PC-9 (cell line): ENCODE measurements around the gene TUBG1. TPM values are rescaled to one million over a fixed set of nuclear protein-coding genes. Genes with fewer than 3 reads are reported as not detected.

ENCODE experiments used
- BruUV-seq: library from RNA; stranded (reverse); fragments of 400-500 nt; replicated peaks from 2 replicates; lab custom pipeline; 2021; lab: Mats Ljungman, UMichigan
- CTCF ChIA-PET: fragments of 300-600 bp; sonication (Branson Sonifier 250); formaldehyde crosslinking; loops from one replicate; lab custom pipeline; 2022; ENCODE audit warnings: antibody characterized with exemption; lab: Charles Lee
- POLR2A ChIA-PET: fragments of 300-600 bp; sonication (Branson Sonifier 250); formaldehyde crosslinking; loops from one replicate; lab custom pipeline; 2022; ENCODE audit warnings: antibody characterized with exemption; ENCODE audit not compliant: unreplicated experiment; lab: Charles Lee
- DNase-seq, 2 experiments: peaks; one replicate each; pipeline versions ENCODE4 v3.0.0 to v3.0.0-alpha.2; 2015 to 2022; ENCODE audit warnings: mixed read lengths in 1 of 2
- H2AFZ ChIP-seq: fragments of 200-600 bp; sonication (generic); 2 replicates; pipeline ENCODE4 v1.8.1; 2017; ENCODE audit warnings: antibody characterized with exemption
- H3F3A ChIP-seq: fragments of 200-600 bp; sonication (generic); 2 replicates; pipeline ENCODE4 v1.8.1; 2017; ENCODE audit warnings: antibody characterized with exemption, mild to moderate bottlenecking, low read depth; ENCODE audit not compliant: insufficient read depth
- H3K27ac ChIP-seq: fragments of 200-600 bp; sonication (generic); 2 replicates; pipeline ENCODE4 v1.6.1; 2016; ENCODE audit warnings: mixed run types
- H3K27me3 ChIP-seq: fragments of 200-600 bp; sonication (generic); 2 replicates; pipeline ENCODE4 v1.6.1; 2016; ENCODE audit warnings: low read depth, mixed run types; ENCODE audit not compliant: insufficient read depth
- H3K36me3 ChIP-seq: fragments of 200-600 bp; sonication (generic); 2 replicates; pipeline ENCODE4 v1.6.1; 2016; ENCODE audit warnings: low read depth, mixed run types
- H3K4me1 ChIP-seq: fragments of 200-600 bp; sonication (generic); replicated peaks from 2 replicates; pipeline ENCODE4 v1.6.1; 2016; ENCODE audit warnings: mixed run types; ENCODE audit not compliant: insufficient read depth
- H3K4me2 ChIP-seq: fragments of 200-600 bp; sonication (generic); 2 replicates; pipeline ENCODE4 v1.6.1; 2017; ENCODE audit warnings: mixed run types
- H3K4me3 ChIP-seq: fragments of 200-600 bp; sonication (generic); 2 replicates; pipeline ENCODE4 v1.6.1; 2016; ENCODE audit warnings: mixed run types
- H3K79me2 ChIP-seq: fragments of 200-600 bp; sonication (generic); 2 replicates; pipeline ENCODE4 v1.6.1; 2017; ENCODE audit warnings: low read depth, mixed run types
- H3K9me2 ChIP-seq: fragments of 200-600 bp; sonication (generic); 2 replicates; pipeline ENCODE4 v1.8.1; 2017; ENCODE audit warnings: mild to moderate bottlenecking; ENCODE audit not compliant: insufficient read depth
- H3K9me3 ChIP-seq: fragments of 200-600 bp; sonication (generic); 2 replicates; pipeline ENCODE4 v1.8.1; 2016; ENCODE audit warnings: low read depth; ENCODE audit not compliant: insufficient read depth
- H4K20me1 ChIP-seq: fragments of 200-600 bp; sonication (generic); 2 replicates; pipeline ENCODE4 v1.8.1; 2017; ENCODE audit not compliant: insufficient read depth
- EZH2 ChIP-seq: fragments of 200-600 bp; sonication (generic); IDR thresholded peaks from 2 replicates; pipeline ENCODE4 v1.8.0; 2017; ENCODE audit warnings: antibody characterized with exemption, low read depth
- intact Hi-C: fragments of 100-400 bp; cut with micrococcal nuclease; formaldehyde crosslinking; loops from one replicate; pipeline ENCODE4 v1.10.0; 2022; ENCODE audit not compliant: unreplicated experiment
- total RNA-seq: library from RNA; stranded (reverse); gene quantifications from 2 replicates; pipeline ENCODE4 v1.2.3, GENCODE V29; 2021
- TF ChIP-seq, protein P1 (sequence below): fragments of 200-600 bp; sonication (generic); conservative IDR thresholded peaks from 2 replicates; pipeline ENCODE4 v1.6.1; 2017; ENCODE audit warnings: mixed run types, antibody characterized with exemption, mild to moderate bottlenecking, moderate library complexity

Gene TUBG1
- total RNA-seq, 1 experiment from 2014 or later, result 85.6 TPM

DNA sequence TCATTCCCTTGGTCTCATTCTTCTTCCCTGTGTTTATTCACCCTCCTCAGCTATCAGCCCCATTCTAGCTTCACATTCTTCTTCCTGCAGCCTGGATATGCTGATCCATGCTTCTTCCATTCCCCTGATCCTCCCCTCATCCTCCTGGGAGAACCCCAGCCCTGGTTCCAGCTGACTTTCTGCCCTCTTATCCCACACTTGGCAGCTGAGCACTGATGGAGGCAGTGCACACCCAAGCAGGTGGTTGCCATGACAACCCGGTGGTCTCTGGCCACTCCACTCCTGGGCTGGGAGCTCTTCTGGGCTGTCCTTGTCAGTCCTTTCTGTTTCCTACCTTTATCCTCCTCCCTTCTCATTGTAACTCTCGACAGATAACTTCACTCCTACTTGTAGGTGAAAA, 32.9 kb downstream of the TUBG1 start:
- no peak overlapping the region for H3K4me2 ChIP-seq
- CTCF ChIA-PET, result no interaction called here
- no peaks in the 10 kb centered on the region for H3K79me2 ChIP-seq
- H3K36me3 ChIP-seq, result no peaks in the 10 kb centered on the region
- H3K9me3 ChIP-seq, result no peaks in the 10 kb centered on the region
- BruUV-seq, result no TSS peak
- TF ChIP-seq, protein P1, sequence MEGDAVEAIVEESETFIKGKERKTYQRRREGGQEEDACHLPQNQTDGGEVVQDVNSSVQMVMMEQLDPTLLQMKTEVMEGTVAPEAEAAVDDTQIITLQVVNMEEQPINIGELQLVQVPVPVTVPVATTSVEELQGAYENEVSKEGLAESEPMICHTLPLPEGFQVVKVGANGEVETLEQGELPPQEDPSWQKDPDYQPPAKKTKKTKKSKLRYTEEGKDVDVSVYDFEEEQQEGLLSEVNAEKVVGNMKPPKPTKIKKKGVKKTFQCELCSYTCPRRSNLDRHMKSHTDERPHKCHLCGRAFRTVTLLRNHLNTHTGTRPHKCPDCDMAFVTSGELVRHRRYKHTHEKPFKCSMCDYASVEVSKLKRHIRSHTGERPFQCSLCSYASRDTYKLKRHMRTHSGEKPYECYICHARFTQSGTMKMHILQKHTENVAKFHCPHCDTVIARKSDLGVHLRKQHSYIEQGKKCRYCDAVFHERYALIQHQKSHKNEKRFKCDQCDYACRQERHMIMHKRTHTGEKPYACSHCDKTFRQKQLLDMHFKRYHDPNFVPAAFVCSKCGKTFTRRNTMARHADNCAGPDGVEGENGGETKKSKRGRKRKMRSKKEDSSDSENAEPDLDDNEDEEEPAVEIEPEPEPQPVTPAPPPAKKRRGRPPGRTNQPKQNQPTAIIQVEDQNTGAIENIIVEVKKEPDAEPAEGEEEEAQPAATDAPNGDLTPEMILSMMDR, result no peak
- no peak for TF ChIP-seq EZH2
- H3K4me3 ChIP-seq, result no peak overlapping the region
- no peaks in the 10 kb centered on the region for H3K27me3 ChIP-seq
- H3K9me2 ChIP-seq, result no peaks in the 10 kb centered on the region
- intact Hi-C loops, result no loop called here
- H2AFZ ChIP-seq, result no peak overlapping the region
- POLR2A ChIA-PET, result no interaction called here
- no peaks in the 10 kb centered on the region for H3F3A ChIP-seq
- no peak overlapping the region for H3K27ac ChIP-seq
- H3K4me1 ChIP-seq, result no peaks in the 10 kb centered on the region
- H4K20me1 ChIP-seq, result no peaks in the 10 kb centered on the region
- no peak for DNase-seq

DNA sequence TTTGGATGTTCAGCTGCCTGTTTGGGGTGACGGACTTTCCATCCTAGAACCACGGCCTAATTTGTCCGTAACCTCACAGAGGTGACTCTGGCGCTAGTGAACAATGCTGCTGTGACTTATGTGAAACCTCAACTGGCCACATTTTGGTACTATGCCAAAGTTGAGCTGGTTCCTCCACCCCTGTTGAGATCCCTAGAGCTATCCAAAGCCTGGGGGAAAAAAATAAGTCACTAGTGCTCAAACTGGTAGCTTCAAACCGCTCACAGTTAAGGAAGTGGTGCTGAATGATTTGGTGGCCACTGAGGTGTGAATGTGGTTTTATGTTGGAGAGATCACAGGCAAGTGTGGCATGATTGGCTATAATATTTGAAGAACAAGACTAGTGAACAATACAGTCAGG, 38.3 kb downstream of the TUBG1 start:
- ChIA-PET POLR2A (no interaction called here), CTCF (interaction anchor here (0.7 kb wide), 2 partner anchors 70 to 127 kb away, joined by 3 read pairs; partner anchors contain the start of gene PSMC3IP)

DNA sequence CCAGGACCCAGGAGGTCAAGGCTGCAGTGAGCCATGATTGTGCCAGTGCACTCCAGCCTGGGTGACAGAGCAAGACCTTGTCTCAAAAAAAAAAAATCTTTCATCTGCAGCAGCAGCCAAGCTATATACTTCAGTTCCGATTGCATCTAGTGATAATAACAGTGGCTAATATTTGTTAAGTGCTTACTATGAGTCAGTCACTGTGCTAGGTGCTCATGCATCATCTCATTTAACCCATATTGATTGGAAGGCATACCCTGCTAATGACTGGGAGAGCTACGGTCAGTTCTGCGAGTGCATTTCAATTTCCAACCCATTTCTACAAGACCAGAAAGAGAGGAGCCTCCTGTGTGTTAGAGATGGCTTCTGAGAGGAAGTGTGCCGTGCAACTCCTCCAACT, 41.9 kb downstream of the TUBG1 start:
- H3K27ac ChIP-seq, result no peak overlapping the region
- ChIA-PET CTCF (interaction anchor here (0.7 kb wide), 1 partner anchor 85 kb away, joined by 6 read pairs; no protein-coding TSS in a partner anchor), POLR2A (interaction anchor here (0.6 kb wide), 1 partner anchor 181 kb away, joined by 3 read pairs; the partner anchor contains the start of gene PSME3)
- H4K20me1 ChIP-seq, result no peaks in the 10 kb centered on the region
- no TSS peak for BruUV-seq
- TF ChIP-seq EZH2, result no peak
- TF ChIP-seq, protein P1, result no peak
- H3K36me3 ChIP-seq, result no peaks in the 10 kb centered on the region
- H3K4me2 ChIP-seq, result peak overlapping the region; percentile 12; the same call in 1 of the 2 replicates
- no peaks in the 10 kb centered on the region for H3K79me2 ChIP-seq
- no peak overlapping the region for H2AFZ ChIP-seq
- no peaks in the 10 kb centered on the region for H3K9me3 ChIP-seq
- H3K4me1 ChIP-seq, result peaks cover 17% of the 10 kb centered on the region
- no peak overlapping the region for H3K4me3 ChIP-seq
- DNase-seq, result peak in 1 of 2 experiments; percentile 54
- intact Hi-C loops, result no loop called here
- H3K27me3 ChIP-seq, result no peaks in the 10 kb centered on the region
- peaks cover 21% of the 10 kb centered on the region; the same call in 1 of the 2 replicates for H3F3A ChIP-seq
- no peaks in the 10 kb centered on the region for H3K9me2 ChIP-seq

More for the DNA sequence above, 38.3 kb downstream of the TUBG1 start:
- TF ChIP-seq, protein P1, result no peak
- TF ChIP-seq EZH2, result no peak
- Histone ChIP-seq H4K20me1 (no peaks in the 10 kb centered on the region), H3K4me3 (no peak overlapping the region), H3K4me1 (0 out of 2 replicates have a peak, but pooled peaks cover 4% of the 10 kb centered on the region), H3K79me2 (no peaks in the 10 kb centered on the region), H3K4me2 (no peak overlapping the region), H3F3A (0 out of 2 replicates have a peak, but pooled peaks cover 6% of the 10 kb centered on the region), H3K27ac (no peak overlapping the region), H3K27me3 (no peaks in the 10 kb centered on the region), H2AFZ (no peak overlapping the region), H3K9me3 (no peaks in the 10 kb centered on the region), H3K9me2 (no peaks in the 10 kb centered on the region), H3K36me3 (no peaks in the 10 kb centered on the region)
- BruUV-seq, result no TSS peak
- DNase-seq, result peak; percentile 23 to 57
- intact Hi-C loops, result no loop called here
